Activated naive CD4-positive, alpha-beta T cell treated with anti-CD3 and anti-CD28 coated beads, Interleukin-2, amount 10 ng/mL, durations not matched to agents 7 days and 5 days (primary cell): Measurements from ENCODE around the gene DHRSX.

Experiments
- CTCF ChIA-PET: fragments of 350-600 bp; sonication (Branson Sonifier 250); formaldehyde crosslinking; loops from one replicate; lab custom pipeline; 2021; ENCODE audit warnings: antibody characterized with exemption; lab: Charles Lee
- DNase-seq: peaks from one replicate; pipeline ENCODE4 v3.0.0-alpha.2; 2020
- H3K27ac Mint-ChIP-seq: one replicate; pipeline ENCODE4 v1.8.0; 2021; ENCODE audit warnings: mild to moderate bottlenecking, moderate library complexity, mixed read lengths
- H3K27me3 Mint-ChIP-seq: one replicate; pipeline ENCODE4 v1.8.0; 2021; ENCODE audit warnings: mild to moderate bottlenecking, mixed read lengths
- H3K36me3 Mint-ChIP-seq: one replicate; pipeline ENCODE4 v1.8.0; 2021; ENCODE audit warnings: mixed read lengths
- H3K4me1 Mint-ChIP-seq: one replicate; pipeline ENCODE4 v1.8.0; 2021; ENCODE audit warnings: mixed read lengths
- H3K4me3 Mint-ChIP-seq: one replicate; pipeline ENCODE4 v1.8.0; 2021; ENCODE audit warnings: mild to moderate bottlenecking, moderate library complexity, mixed read lengths
- H3K9me3 Mint-ChIP-seq: one replicate; pipeline ENCODE4 v1.8.0; 2021; ENCODE audit warnings: mixed read lengths

DHRSX gene

DNA sequence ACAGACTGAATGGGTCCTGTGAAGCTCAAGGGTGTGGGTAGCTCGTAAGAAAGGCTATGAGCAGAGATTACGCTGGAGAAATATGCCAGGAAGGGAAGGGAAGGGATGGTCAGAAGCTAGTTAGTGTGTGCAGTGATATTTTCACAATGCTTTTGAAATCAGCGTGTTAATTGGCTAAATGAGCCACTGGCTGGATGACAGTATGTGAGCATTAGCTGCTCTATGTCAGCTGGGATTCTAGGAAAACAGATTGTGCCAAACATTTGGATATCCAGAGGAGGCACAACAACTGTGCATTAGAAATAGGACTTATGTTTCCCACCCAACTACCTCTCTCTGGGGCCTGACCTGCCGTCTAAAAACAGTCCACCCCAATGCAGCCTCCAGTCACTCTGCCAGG, 168.5 kb downstream of the DHRSX start:
- no peaks in the 10 kb centered on the region for H3K4me1 Mint-ChIP-seq
- CTCF ChIA-PET: no interaction called here
- H3K27ac Mint-ChIP-seq: no peak overlapping the region
- peaks cover 3% of the 10 kb centered on the region for H3K36me3 Mint-ChIP-seq
- no peaks in the 10 kb centered on the region for H3K27me3 Mint-ChIP-seq
- H3K4me3 Mint-ChIP-seq: no peak overlapping the region
- no peak for DNase-seq
- H3K9me3 Mint-ChIP-seq: peaks cover 15% of the 10 kb centered on the region

DNA sequence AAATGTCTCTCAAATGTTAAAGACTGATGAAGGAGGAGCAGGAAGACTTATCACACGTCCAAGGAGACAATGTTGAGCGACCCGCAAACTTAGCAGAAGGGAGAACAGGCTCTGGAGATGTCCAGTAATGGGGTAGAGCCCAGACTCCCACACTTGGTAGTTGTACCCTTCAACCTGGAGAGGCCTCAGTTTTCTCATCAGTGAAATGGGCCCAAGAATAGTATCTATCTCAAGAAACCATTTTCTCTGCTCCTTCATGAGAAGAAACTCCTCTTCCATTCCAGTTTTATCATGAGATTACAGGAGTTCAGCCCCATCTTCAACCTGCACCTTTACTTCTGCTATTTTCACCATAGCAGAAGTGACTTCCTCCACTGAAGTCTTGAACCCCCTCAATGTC, 169.9 kb downstream of the DHRSX start:
- CTCF ChIA-PET: no interaction called here
- no peak for DNase-seq
- Mint-ChIP-seq H3K36me3 (peaks cover 4% of the 10 kb centered on the region), H3K27ac (no peak overlapping the region), H3K4me3 (no peak overlapping the region), H3K27me3 (no peaks in the 10 kb centered on the region), H3K4me1 (no peaks in the 10 kb centered on the region), H3K9me3 (peaks cover 13% of the 10 kb centered on the region)

DNA sequence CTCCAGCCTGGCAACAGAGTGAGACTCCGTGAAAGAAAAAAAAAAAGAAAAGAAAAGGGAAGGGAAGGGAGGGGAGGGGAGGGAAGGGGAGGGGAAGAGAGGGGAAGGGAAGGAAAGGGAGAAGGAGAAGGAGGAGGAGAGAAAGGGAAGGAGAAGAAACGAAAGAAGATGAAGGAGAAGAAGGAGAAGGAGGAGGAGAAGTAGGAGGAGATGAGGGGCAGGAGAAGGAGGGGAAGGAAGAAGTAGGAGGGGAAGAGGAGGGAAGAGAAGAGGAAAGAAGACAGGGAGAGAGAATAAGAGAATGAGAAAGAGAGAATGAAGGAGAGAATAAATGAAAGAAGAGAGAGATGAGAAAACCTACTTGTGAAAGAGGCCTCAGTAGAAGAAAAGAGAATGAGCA, 170.3 kb downstream of the DHRSX start:
- no peak for DNase-seq
- CTCF ChIA-PET: no interaction called here
- no peaks in the 10 kb centered on the region for H3K27me3 Mint-ChIP-seq

GRCh38 chrX:2327423-2327822, 173.4 kb downstream of the DHRSX start:
- CTCF ChIA-PET: no interaction called here
- H3K27ac Mint-ChIP-seq: no peak overlapping the region
- no peak for DNase-seq

More for the DNA sequence above, 170.3 kb downstream of the DHRSX start:
- H3K27ac Mint-ChIP-seq: no peak overlapping the region
- no peak overlapping the region for H3K4me3 Mint-ChIP-seq
- no peaks in the 10 kb centered on the region for H3K4me1 Mint-ChIP-seq
- H3K9me3 Mint-ChIP-seq: peaks cover 17% of the 10 kb centered on the region
- peaks cover 8% of the 10 kb centered on the region for H3K36me3 Mint-ChIP-seq

GRCh38 chrX:2325076-2325784, 175.5 kb downstream of the DHRSX start:
- Mint-ChIP-seq H3K27me3 (no peaks in the 10 kb centered on the region), H3K4me1 (no peaks in the 10 kb centered on the region), H3K9me3 (peaks cover 33% of the 10 kb centered on the region), H3K27ac (peak overlapping the region; percentile 7), H3K4me3 (peak overlapping the region; percentile 52), H3K36me3 (peaks cover 16% of the 10 kb centered on the region)
- DNase-seq: peak; percentile 23
- CTCF ChIA-PET: no interaction called here

More at GRCh38 chrX:2327423-2327822, 173.4 kb downstream of the DHRSX start:
- Mint-ChIP-seq H3K27me3 (no peaks in the 10 kb centered on the region), H3K36me3 (peaks cover 16% of the 10 kb centered on the region), H3K9me3 (peaks cover 30% of the 10 kb centered on the region), H3K4me3 (no peak overlapping the region), H3K4me1 (no peaks in the 10 kb centered on the region)

GRCh38 chrX:2324151-2324550, 176.6 kb downstream of the DHRSX start:
- H3K4me1 Mint-ChIP-seq: no peaks in the 10 kb centered on the region
- H3K36me3 Mint-ChIP-seq: peaks cover 16% of the 10 kb centered on the region
- H3K27ac Mint-ChIP-seq: no peak overlapping the region

DNA sequence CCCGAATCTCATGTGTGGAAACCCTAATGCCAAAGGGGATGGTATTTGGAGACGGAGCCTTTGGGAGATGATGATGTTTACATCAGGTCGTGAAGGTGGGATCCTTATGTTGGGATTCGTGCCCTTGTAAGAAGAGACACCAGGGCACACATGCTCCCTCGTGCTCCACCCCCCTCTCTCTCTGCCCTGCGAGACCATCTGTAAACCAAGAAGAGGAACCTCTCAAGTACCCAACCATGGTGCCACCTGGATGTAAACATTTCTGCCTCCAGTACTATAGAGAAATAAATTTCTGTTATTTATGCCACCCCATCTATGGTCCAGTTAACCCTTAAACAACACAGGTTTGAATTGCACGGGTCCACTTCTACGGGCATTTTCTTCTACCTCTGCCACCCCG, 179.4 kb downstream of the DHRSX start:
- Mint-ChIP-seq H3K4me3 (no peak overlapping the region), H3K27ac (no peak overlapping the region), H3K27me3 (no peaks in the 10 kb centered on the region), H3K9me3 (peaks cover 42% of the 10 kb centered on the region), H3K36me3 (peaks cover 12% of the 10 kb centered on the region), H3K4me1 (no peaks in the 10 kb centered on the region)
- no peak for DNase-seq
- CTCF ChIA-PET: no interaction called here

More at GRCh38 chrX:2324151-2324550, 176.6 kb downstream of the DHRSX start:
- H3K27me3 Mint-ChIP-seq: no peaks in the 10 kb centered on the region
- H3K4me3 Mint-ChIP-seq: no peak overlapping the region
- CTCF ChIA-PET: no interaction called here
- peaks cover 28% of the 10 kb centered on the region for H3K9me3 Mint-ChIP-seq
- no peak for DNase-seq

GRCh38 chrX:2320580-2321327, 180.0 kb downstream of the DHRSX start:
- H3K27ac Mint-ChIP-seq: no peak overlapping the region
- H3K9me3 Mint-ChIP-seq: peaks cover 40% of the 10 kb centered on the region
- no peak overlapping the region for H3K4me3 Mint-ChIP-seq
- H3K4me1 Mint-ChIP-seq: no peaks in the 10 kb centered on the region
- CTCF ChIA-PET: no interaction called here
- H3K36me3 Mint-ChIP-seq: peaks cover 11% of the 10 kb centered on the region
- no peaks in the 10 kb centered on the region for H3K27me3 Mint-ChIP-seq
- DNase-seq: no peak

DNA sequence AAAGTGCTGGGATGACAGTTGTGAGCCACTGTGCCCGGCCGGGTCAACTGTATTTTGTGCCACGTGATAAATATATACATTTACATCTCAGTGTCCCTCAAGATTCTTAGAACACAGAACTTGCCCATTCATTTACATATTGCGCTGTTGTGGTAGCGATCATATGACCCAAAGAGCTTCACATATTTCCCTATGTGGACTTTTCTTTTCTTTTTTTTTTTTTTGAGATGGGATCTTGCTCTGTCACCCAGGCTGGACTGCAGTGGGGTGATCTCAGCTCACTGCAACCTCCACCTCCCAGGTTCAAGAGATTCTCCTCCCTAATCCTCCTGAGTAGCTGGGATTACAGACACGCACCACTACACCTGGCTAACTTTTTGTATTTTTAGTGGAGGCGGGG, 180.7 kb downstream of the DHRSX start:
- no peak overlapping the region for H3K4me3 Mint-ChIP-seq
- H3K9me3 Mint-ChIP-seq: peaks cover 40% of the 10 kb centered on the region
- H3K27ac Mint-ChIP-seq: no peak overlapping the region
- H3K27me3 Mint-ChIP-seq: no peaks in the 10 kb centered on the region
- H3K4me1 Mint-ChIP-seq: no peaks in the 10 kb centered on the region
- no peak for DNase-seq
- peaks cover 6% of the 10 kb centered on the region for H3K36me3 Mint-ChIP-seq
- CTCF ChIA-PET: no interaction called here

DNA sequence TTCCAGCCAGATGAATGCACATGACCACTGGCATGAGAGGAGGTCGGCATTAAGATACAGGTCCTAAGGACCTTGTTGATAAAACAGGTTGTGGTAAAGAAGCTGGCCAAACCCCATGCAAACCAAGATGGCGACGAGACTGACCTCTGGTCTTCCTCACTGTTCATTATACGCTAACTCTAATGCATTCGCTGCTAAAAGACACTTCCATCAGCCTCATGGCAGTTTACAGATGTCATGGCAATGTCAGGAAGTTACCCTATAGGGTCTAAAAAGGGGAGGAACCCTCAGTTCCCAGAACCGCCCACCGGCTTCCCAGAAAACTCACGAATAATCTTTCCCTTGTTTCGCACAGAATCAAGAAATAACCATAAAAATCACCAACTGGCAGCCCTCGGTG, 182.4 kb downstream of the DHRSX start:
- Mint-ChIP-seq H3K27me3 (no peaks in the 10 kb centered on the region), H3K4me3 (no peak overlapping the region), H3K4me1 (no peaks in the 10 kb centered on the region), H3K27ac (no peak overlapping the region), H3K9me3 (peaks cover 37% of the 10 kb centered on the region), H3K36me3 (peaks cover 6% of the 10 kb centered on the region)
- CTCF ChIA-PET: no interaction called here
- DNase-seq: no peak

- CTCF ChIA-PET: no interaction called here
- no peaks in the 10 kb centered on the region for H3K27me3 Mint-ChIP-seq
- H3K4me3 Mint-ChIP-seq: no peak overlapping the region
- no peak overlapping the region for H3K27ac Mint-ChIP-seq
- no peak for DNase-seq
- H3K9me3 Mint-ChIP-seq: peaks cover 33% of the 10 kb centered on the region
- H3K36me3 Mint-ChIP-seq: no peaks in the 10 kb centered on the region
- H3K4me1 Mint-ChIP-seq: no peaks in the 10 kb centered on the region
Observed at GRCh38 chrX:2317527-2318055, 183.2 kb downstream of the DHRSX start.

DNA sequence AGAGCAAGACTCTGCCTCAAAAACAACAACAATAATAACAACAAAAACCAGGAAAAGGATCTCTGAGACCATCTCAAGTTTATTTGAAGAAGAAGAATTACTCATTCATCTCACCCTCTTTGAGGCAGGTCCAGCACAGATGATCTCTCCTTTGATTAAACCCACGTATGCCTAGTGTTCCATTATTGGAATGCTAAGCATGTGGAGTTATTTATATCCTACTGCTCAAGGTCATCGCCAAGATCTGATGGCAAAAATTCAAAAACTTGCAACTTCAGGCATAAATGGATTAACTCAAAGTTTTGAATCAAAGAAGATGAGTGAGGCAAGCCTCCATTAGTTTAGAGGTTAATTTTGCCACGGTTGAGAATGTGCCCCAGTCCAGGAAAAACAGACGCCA, 184.2 kb downstream of the DHRSX start:
- no peaks in the 10 kb centered on the region for H3K27me3 Mint-ChIP-seq
- DNase-seq: no peak
- CTCF ChIA-PET: no interaction called here
- H3K4me3 Mint-ChIP-seq: no peak overlapping the region
- H3K27ac Mint-ChIP-seq: no peak overlapping the region
- no peaks in the 10 kb centered on the region for H3K36me3 Mint-ChIP-seq
- H3K4me1 Mint-ChIP-seq: no peaks in the 10 kb centered on the region
- peaks cover 36% of the 10 kb centered on the region for H3K9me3 Mint-ChIP-seq

DNA sequence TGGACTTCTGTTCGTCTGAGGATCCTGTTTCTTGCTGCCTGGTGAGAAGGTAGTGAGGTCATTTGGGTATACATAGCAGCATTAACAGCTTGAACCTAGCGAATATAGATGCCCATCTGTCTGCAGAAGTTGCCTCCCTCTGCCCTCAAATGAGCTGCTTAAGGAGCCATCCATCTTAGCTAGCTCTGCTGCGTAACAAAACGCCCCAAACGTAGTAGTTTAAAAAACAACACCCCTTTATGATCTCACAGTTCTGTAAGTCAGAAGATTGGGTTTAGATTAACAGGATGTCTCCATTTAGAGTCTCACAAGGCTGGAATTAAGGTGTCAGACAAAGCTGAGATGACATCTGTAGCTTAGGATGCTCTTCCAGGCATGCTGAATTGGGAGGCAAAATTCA, 185.3 kb downstream of the DHRSX start:
- H3K36me3 Mint-ChIP-seq: no peaks in the 10 kb centered on the region
- no peaks in the 10 kb centered on the region for H3K27me3 Mint-ChIP-seq
- H3K4me1 Mint-ChIP-seq: no peaks in the 10 kb centered on the region
- no peak for DNase-seq
- H3K27ac Mint-ChIP-seq: no peak overlapping the region
- no peak overlapping the region for H3K4me3 Mint-ChIP-seq
- CTCF ChIA-PET: no interaction called here
- peaks cover 36% of the 10 kb centered on the region for H3K9me3 Mint-ChIP-seq

- no peaks in the 10 kb centered on the region for H3K27me3 Mint-ChIP-seq
- DNase-seq: no peak
- no peak overlapping the region for H3K27ac Mint-ChIP-seq
- peaks cover 36% of the 10 kb centered on the region for H3K9me3 Mint-ChIP-seq
- H3K4me1 Mint-ChIP-seq: no peaks in the 10 kb centered on the region
- no peaks in the 10 kb centered on the region for H3K36me3 Mint-ChIP-seq
- H3K4me3 Mint-ChIP-seq: no peak overlapping the region
- CTCF ChIA-PET: no interaction called here
Observed at GRCh38 chrX:2314831-2315365, 185.9 kb downstream of the DHRSX start.
